OCI-LY1 (cell line): ENCODE measurements around the gene MYO1E.
A peak's percentile ranks its signal among the peaks of the same experiment; 100 is the strongest.

Source experiments
- H2AFZ ChIP-seq: fragments of 200-600 bp; sonication (generic), shearing (Covaris generic); 2 replicates; pipeline ENCODE4 v1.6.0; 2014; ENCODE audit warnings: antibody characterized with exemption, mild to moderate bottlenecking, low read length
- H3F3A ChIP-seq: fragments of 200-600 bp; sonication (generic), shearing (Covaris generic); 2 replicates; pipeline ENCODE4 v1.6.0; 2014; ENCODE audit warnings: mild to moderate bottlenecking, antibody characterized with exemption, low read length, moderate library complexity; ENCODE audit not compliant: insufficient read depth
- H3K27ac ChIP-seq: fragments of 200-600 bp; sonication (generic); 2 replicates; pipeline ENCODE4 v1.5.1; 2014; ENCODE audit warnings: low read length, mixed run types, mild to moderate bottlenecking, low read depth; ENCODE audit not compliant: poor library complexity, severe bottlenecking
- H3K27me3 ChIP-seq: fragments of 200-600 bp; sonication (generic); 2 replicates; pipeline ENCODE4 v1.6.0; 2014; ENCODE audit warnings: antibody characterized with exemption, mild to moderate bottlenecking, low read length, moderate library complexity; ENCODE audit not compliant: insufficient read depth
- H3K36me3 ChIP-seq: fragments of 200-600 bp; sonication (generic); 2 replicates; pipeline ENCODE4 v1.6.1; 2014; ENCODE audit warnings: mild to moderate bottlenecking, antibody characterized with exemption, low read length, moderate library complexity, mixed read lengths; ENCODE audit not compliant: insufficient read depth
- H3K4me1 ChIP-seq: fragments of 200-600 bp; sonication (generic); 2 replicates; pipeline ENCODE4 v1.5.1; 2014; ENCODE audit warnings: mild to moderate bottlenecking, low read length, moderate library complexity; ENCODE audit not compliant: insufficient read depth, severe bottlenecking
- H3K4me2 ChIP-seq: fragments of 200-600 bp; sonication (generic), shearing (Covaris generic); 2 replicates; pipeline ENCODE4 v1.6.1; 2014; ENCODE audit warnings: low read length
- H3K4me3 ChIP-seq: fragments of 200-600 bp; sonication (generic); 2 replicates; pipeline ENCODE4 v1.5.1; 2014; ENCODE audit warnings: low read length, low read depth, mild to moderate bottlenecking, mixed read lengths; ENCODE audit not compliant: poor library complexity, severe bottlenecking
- H3K79me2 ChIP-seq: fragments of 200-600 bp; shearing (Covaris generic); 2 replicates; pipeline ENCODE4 v1.6.1; 2016; ENCODE audit warnings: mixed run types, low read length, mixed read lengths; ENCODE audit not compliant: insufficient read depth
- H3K9ac ChIP-seq: fragments of 200-600 bp; sonication (generic), shearing (Covaris generic); 2 replicates; pipeline ENCODE4 v1.6.1; 2014; ENCODE audit warnings: mild to moderate bottlenecking, low read length, mixed read lengths
- H3K9me2 ChIP-seq: fragments of 200-600 bp; sonication (generic), shearing (Covaris generic); 2 replicates; pipeline ENCODE4 v1.6.1; 2014; ENCODE audit warnings: low read depth, mild to moderate bottlenecking, low read length, mixed read lengths
- H3K9me3 ChIP-seq: fragments of 200-600 bp; shearing (Covaris generic); 2 replicates; pipeline ENCODE4 v1.6.1; 2014; ENCODE audit warnings: low read length, mixed read lengths
- H4K20me1 ChIP-seq: fragments of 200-600 bp; sonication (generic), shearing (Covaris generic); 2 replicates; pipeline ENCODE4 v1.6.0; 2016; ENCODE audit warnings: mild to moderate bottlenecking, low read length; ENCODE audit not compliant: insufficient read depth
- EZH2 ChIP-seq: fragments of 200-600 bp; sonication (generic), shearing (Covaris generic); IDR thresholded peaks from 2 replicates; pipeline ENCODE4 v1.8.0; 2017; ENCODE audit warnings: borderline replicate concordance, mixed run types, mild to moderate bottlenecking, antibody characterized with exemption, low read length, moderate library complexity, mixed read lengths
- TF ChIP-seq, protein P1 (sequence below): fragments of 200-600 bp; sonication (generic), shearing (Covaris generic); IDR thresholded peaks from 2 replicates; pipeline ENCODE4 v1.5.1; 2017; ENCODE audit warnings: mild to moderate bottlenecking, antibody characterized with exemption, low read length, moderate library complexity, mixed read lengths

Gene MYO1E

DNA sequence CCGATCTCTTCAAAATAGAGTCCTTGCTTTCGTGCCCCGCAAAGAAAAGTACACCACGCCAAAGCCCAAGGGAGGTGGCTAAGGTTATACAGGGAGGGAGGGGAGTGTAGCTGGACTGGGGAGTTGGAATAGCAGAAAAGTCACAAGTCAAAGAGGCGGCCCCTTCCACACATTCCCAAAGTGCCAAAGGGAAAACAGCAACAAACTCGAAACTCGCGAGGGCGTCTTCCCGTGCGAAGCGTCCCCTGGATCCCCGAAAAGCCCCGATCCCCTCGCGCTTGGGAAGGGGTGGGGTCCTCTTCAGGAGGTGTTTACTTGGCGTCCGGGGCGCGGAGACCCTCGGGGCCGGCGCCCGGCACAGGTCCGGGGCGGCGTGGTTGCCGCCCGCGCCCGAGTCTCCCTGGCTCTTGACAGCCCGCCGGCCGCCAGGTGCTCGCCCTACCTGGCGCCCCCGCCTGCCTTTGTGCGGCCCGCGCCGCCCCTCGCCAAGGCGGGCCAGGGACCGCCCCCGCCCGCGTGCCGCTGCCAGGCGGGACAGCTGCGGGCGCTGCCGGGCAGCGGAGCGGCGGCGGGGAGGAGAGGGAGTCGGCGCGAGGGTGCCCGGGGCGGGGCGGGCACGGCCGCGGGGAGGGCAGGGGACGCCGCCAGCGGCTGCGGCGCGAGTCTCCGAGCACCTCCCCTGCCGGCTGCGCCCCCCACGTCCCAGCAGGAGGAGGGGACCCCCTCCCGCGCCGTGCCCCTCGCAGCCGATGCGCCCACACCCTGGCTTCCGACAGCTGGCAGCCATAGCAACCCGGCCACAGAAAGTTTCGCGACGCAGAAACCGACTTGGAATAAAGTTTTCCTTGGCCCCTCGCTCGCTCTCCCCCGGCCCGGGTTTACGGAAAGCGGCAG lies 966 bp downstream of the MYO1E start:
- H3K27ac ChIP-seq, result peak overlapping the region; percentile 86
- peaks cover 84% of the 10 kb centered on the region for H3K79me2 ChIP-seq
- no peaks in the 10 kb centered on the region for H3K27me3 ChIP-seq
- H2AFZ ChIP-seq, result no peak overlapping the region
- peak overlapping the region; percentile 87 for H3K4me3 ChIP-seq
- H3K36me3 ChIP-seq, result peaks cover 15% of the 10 kb centered on the region; the same call in 1 of the 2 replicates
- peaks cover 67% of the 10 kb centered on the region for H3K4me1 ChIP-seq
- no peaks in the 10 kb centered on the region for H3K9me2 ChIP-seq
- 0 out of 2 replicates have a peak, but pooled peaks cover 3% of the 10 kb centered on the region for H3F3A ChIP-seq
- H4K20me1 ChIP-seq, result no peaks in the 10 kb centered on the region
- H3K4me2 ChIP-seq, result peak overlapping the region; percentile 79
- no peak for TF ChIP-seq EZH2
- TF ChIP-seq, protein P1, sequence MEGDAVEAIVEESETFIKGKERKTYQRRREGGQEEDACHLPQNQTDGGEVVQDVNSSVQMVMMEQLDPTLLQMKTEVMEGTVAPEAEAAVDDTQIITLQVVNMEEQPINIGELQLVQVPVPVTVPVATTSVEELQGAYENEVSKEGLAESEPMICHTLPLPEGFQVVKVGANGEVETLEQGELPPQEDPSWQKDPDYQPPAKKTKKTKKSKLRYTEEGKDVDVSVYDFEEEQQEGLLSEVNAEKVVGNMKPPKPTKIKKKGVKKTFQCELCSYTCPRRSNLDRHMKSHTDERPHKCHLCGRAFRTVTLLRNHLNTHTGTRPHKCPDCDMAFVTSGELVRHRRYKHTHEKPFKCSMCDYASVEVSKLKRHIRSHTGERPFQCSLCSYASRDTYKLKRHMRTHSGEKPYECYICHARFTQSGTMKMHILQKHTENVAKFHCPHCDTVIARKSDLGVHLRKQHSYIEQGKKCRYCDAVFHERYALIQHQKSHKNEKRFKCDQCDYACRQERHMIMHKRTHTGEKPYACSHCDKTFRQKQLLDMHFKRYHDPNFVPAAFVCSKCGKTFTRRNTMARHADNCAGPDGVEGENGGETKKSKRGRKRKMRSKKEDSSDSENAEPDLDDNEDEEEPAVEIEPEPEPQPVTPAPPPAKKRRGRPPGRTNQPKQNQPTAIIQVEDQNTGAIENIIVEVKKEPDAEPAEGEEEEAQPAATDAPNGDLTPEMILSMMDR, result no peak
- H3K9me3 ChIP-seq, result no peaks in the 10 kb centered on the region
- H3K9ac ChIP-seq, result peak overlapping the region; percentile 99

DNA sequence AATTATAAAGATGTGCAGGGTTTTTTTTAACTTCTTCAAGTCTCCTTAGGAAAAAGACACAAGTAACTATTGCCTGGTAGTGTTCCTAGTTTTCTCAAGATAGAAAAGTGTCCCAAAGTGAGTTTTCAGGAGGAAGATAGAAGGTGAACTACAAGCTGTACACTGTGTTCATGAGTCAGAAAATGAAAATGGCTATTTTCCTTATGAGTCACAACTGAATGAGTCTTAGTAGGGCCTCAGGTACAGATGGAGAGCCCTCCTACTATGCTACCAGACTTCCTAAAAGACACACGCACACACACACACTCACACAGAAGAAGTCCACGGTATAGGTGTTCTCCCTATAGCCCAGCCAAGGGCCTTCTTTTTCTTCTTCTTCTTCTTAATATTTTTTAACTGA lies 3.1 kb downstream of the MYO1E start:
- Histone ChIP-seq H4K20me1 (no peaks in the 10 kb centered on the region), H3K36me3 (peaks cover 17% of the 10 kb centered on the region), H3K4me3 (peak overlapping the region; percentile 87), H2AFZ (no peak overlapping the region), H3K27ac (peak overlapping the region; percentile 78), H3K27me3 (no peaks in the 10 kb centered on the region), H3K9me2 (no peaks in the 10 kb centered on the region), H3K4me2 (peak overlapping the region; percentile 75), H3K9ac (peak overlapping the region; percentile 99; the same call in 1 of the 2 replicates), H3F3A (0 out of 2 replicates have a peak, but pooled peaks cover 3% of the 10 kb centered on the region), H3K9me3 (no peaks in the 10 kb centered on the region), H3K79me2 (peaks cover 95% of the 10 kb centered on the region), H3K4me1 (peaks cover 57% of the 10 kb centered on the region)
- TF ChIP-seq, protein P1, result no peak
- TF ChIP-seq EZH2, result no peak

DNA sequence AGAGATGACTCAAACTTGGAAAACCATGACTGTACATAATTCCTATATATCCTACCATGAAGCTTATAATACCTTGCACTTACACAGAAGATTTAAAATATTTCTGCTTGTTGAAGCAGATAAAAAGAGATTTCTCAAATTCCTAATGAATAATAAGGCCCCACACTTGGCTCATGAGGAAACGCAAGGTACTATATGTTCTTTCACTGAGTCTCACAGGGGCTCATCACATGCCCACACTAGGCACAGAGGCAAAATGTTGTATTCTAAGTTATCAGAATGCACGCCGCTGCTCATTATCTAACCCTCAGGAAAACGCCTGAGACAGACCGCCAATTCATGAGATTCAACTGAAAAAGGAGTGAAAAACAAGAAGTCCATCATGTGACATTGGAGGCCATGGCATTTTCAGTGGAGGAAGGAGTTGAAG lies 5.6 kb downstream of the MYO1E start:
- H3K4me3 ChIP-seq, result no peak overlapping the region
- no peaks in the 10 kb centered on the region for H4K20me1 ChIP-seq
- no peak overlapping the region for H2AFZ ChIP-seq
- peaks cover 22% of the 10 kb centered on the region for H3K36me3 ChIP-seq
- H3K4me2 ChIP-seq, result peak overlapping the region; percentile 51; the same call in 1 of the 2 replicates
- TF ChIP-seq, protein P1, result no peak
- no peak for TF ChIP-seq EZH2
- 0 out of 2 replicates have a peak, but pooled peaks cover 3% of the 10 kb centered on the region for H3F3A ChIP-seq
- H3K9me2 ChIP-seq, result no peaks in the 10 kb centered on the region
- peak overlapping the region; percentile 27 for H3K27ac ChIP-seq
- peaks cover 92% of the 10 kb centered on the region for H3K79me2 ChIP-seq
- H3K9me3 ChIP-seq, result no peaks in the 10 kb centered on the region
- H3K27me3 ChIP-seq, result no peaks in the 10 kb centered on the region
- peaks cover 48% of the 10 kb centered on the region for H3K4me1 ChIP-seq
- H3K9ac ChIP-seq, result no peak overlapping the region
